A673 (cell line): ENCODE measurements around the gene NLRP1.

ENCODE experiments used
- EZH2 ChIP-seq: fragments of 200-600 bp; sonication (generic); IDR thresholded peaks from 2 replicates; pipeline ENCODE4 v1.6.1; 2017; ENCODE audit warnings: borderline replicate concordance, low read depth, mild to moderate bottlenecking, mixed read lengths, antibody characterized with exemption, low read length; ENCODE audit not compliant: poor library complexity, severe bottlenecking
- TF ChIP-seq, protein P1 (sequence below): fragments of 300-800, 200-600 bp; sonication (generic); conservative IDR thresholded peaks from 2 replicates; pipeline ENCODE4 v1.5.1; 2017; ENCODE audit warnings: low read depth, mild to moderate bottlenecking, antibody characterized with exemption, low read length, moderate library complexity, mixed read lengths

DNA sequence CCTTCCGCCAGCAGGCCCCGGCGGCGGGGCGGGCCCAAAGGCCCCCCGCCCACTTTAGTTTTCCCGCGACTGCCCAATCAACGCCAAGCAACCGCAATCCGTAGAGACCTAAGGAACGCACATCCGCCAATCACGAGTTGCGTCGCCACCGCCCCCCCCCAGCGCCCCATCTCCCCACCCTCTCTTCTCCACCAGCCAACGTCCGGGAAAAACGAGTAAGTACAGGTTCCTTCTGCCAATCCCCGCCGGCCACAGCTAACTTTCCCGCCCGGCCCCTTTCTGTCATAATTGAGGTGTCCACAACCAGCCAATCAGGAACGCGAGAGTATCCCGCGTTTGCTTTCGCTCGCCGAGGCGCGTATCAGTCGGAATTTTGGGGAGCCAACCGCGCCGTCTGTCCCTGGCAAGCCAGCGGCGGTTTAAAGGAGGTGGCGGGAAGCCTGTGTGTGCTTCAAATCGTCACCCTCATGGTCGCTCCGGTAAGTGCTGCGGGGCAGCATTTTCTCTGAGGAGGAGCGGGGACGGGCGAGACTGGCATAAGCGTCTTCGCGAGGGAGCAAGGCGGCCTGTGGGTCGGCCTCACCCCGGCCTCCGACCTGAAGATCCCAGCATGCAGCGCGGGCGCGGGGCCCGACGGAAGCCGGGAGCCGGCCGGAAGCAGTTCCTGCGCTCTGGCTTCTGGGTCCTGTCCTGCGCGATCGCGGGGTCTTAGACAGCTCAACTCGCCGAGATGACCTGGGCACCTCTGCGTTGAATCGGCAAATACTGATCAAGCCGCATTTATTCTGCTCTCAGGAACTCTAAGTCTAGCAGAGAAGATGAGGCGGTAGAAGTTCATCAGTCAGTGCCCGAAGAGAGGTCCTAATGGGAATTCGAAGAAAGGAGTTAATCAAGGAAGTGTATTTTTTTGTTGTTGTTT, 97.8 kb downstream of the NLRP1 start, which contains the start of gene MIS12:
- TF ChIP-seq, protein P1, sequence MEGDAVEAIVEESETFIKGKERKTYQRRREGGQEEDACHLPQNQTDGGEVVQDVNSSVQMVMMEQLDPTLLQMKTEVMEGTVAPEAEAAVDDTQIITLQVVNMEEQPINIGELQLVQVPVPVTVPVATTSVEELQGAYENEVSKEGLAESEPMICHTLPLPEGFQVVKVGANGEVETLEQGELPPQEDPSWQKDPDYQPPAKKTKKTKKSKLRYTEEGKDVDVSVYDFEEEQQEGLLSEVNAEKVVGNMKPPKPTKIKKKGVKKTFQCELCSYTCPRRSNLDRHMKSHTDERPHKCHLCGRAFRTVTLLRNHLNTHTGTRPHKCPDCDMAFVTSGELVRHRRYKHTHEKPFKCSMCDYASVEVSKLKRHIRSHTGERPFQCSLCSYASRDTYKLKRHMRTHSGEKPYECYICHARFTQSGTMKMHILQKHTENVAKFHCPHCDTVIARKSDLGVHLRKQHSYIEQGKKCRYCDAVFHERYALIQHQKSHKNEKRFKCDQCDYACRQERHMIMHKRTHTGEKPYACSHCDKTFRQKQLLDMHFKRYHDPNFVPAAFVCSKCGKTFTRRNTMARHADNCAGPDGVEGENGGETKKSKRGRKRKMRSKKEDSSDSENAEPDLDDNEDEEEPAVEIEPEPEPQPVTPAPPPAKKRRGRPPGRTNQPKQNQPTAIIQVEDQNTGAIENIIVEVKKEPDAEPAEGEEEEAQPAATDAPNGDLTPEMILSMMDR = no peak
- no peak for TF ChIP-seq EZH2
